ENCODE measurements around the gene OXCT1. TPM values are rescaled to one million over a fixed set of nuclear protein-coding genes. Genes with fewer than 3 reads are reported as not detected.

The OXCT1 gene
- total RNA-seq, 1 experiment from 2014 or later = 14.2 TPM

DNA sequence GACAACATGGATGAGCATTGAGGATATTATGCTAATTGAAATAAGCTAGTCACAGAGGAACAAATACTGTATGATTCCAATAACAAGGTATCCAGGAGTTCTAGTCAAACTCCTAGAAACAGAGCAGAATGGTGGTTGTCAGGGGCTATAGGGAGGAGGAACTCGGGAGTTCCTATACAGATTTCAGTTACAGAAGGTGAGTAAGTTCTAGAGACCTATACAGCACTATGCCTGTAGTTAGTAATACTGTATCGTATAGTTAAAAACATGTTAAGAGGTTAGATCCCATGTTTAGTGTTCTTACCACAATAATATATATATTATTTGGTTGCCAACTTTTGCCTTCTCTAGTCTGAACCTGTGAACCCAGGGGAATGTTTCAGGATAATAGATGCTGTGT is 7.9 kb upstream of the OXCT1 start:
- DNase-seq = no peak
- Mint-ChIP-seq H3K36me3 (ENCODE audit: insufficient read depth, unreplicated experiment) (no peaks in the 10 kb centered on the region), H3K4me3 (ENCODE audit: low read depth, unreplicated experiment) (no peak overlapping the region), H3K4me1 (ENCODE audit: low read depth, unreplicated experiment) (no peaks in the 10 kb centered on the region), H3K27ac (ENCODE audit: unreplicated experiment) (no peak overlapping the region), H3K27me3 (ENCODE audit: unreplicated experiment) (no peaks in the 10 kb centered on the region), H3K9me3 (ENCODE audit: low read depth, unreplicated experiment) (peaks cover 2% of the 10 kb centered on the region)
- TF ChIP-seq, protein P1, sequence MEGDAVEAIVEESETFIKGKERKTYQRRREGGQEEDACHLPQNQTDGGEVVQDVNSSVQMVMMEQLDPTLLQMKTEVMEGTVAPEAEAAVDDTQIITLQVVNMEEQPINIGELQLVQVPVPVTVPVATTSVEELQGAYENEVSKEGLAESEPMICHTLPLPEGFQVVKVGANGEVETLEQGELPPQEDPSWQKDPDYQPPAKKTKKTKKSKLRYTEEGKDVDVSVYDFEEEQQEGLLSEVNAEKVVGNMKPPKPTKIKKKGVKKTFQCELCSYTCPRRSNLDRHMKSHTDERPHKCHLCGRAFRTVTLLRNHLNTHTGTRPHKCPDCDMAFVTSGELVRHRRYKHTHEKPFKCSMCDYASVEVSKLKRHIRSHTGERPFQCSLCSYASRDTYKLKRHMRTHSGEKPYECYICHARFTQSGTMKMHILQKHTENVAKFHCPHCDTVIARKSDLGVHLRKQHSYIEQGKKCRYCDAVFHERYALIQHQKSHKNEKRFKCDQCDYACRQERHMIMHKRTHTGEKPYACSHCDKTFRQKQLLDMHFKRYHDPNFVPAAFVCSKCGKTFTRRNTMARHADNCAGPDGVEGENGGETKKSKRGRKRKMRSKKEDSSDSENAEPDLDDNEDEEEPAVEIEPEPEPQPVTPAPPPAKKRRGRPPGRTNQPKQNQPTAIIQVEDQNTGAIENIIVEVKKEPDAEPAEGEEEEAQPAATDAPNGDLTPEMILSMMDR (IDR thresholded peaks at IDR 0.05; ENCODE audit: unreplicated experiment) = no peak
- no TSS peak for BruUV-seq (replicated peaks)
- intact Hi-C loops (cut with micrococcal nuclease; ENCODE audit: unreplicated experiment) = no loop called here
- CTCF ChIA-PET = no interaction called here

DNA sequence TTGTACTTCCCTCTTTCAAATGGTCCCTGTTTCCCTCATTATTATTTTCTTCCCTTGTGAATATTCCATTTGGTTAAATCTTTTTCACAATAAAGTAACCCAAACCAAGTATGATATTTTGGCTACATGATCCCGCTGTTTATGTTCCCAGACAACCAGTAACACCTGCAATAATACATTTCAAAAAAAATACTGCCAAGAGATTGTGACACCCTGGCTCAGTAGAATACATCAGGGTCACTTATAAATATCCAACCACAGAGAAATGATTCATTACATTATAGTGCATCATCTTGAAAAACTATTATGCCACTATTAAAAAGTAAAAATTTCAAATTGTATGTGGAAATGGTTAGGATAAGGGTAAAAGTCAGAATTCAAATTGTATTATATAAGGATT is 7.2 kb upstream of the OXCT1 start:
- intact Hi-C loops (cut with micrococcal nuclease; ENCODE audit: unreplicated experiment) = no loop called here
- DNase-seq = no peak
- CTCF ChIA-PET = interaction anchor here (1.6 kb wide), 1 partner anchor 26 kb away, joined by 4 read pairs; the partner anchor contains the start of gene RIMOC1

DNA sequence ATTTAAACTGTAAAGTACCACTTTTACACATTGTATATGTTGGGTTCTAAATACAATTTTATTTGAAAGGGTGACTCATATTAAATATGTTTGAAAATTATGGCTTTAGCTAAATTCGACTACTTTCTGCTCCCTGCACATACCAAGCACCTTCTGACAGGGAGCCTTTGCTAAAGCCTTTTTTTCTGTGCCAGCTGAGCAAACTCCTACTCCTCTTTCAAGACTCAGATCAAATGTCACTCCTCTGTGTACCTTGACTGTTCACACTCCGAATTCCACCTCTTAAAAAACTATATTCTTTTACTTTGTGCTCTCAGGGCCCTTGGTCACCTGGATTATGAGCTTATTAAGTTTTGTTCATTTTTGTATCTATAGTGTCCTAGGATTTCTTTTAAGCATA is 6.5 kb upstream of the OXCT1 start:
- no TSS peak for BruUV-seq (replicated peaks)
- intact Hi-C loops (cut with micrococcal nuclease; ENCODE audit: unreplicated experiment) = no loop called here

More for the DNA sequence above, 7.2 kb upstream of the OXCT1 start:
- Mint-ChIP-seq H3K9me3 (ENCODE audit: low read depth, unreplicated experiment) (peaks cover 2% of the 10 kb centered on the region), H3K27me3 (ENCODE audit: unreplicated experiment) (no peaks in the 10 kb centered on the region), H3K36me3 (ENCODE audit: insufficient read depth, unreplicated experiment) (no peaks in the 10 kb centered on the region), H3K4me3 (ENCODE audit: low read depth, unreplicated experiment) (no peak overlapping the region), H3K27ac (ENCODE audit: unreplicated experiment) (no peak overlapping the region), H3K4me1 (ENCODE audit: low read depth, unreplicated experiment) (no peaks in the 10 kb centered on the region)
- BruUV-seq (replicated peaks) = no TSS peak
- TF ChIP-seq, protein P1 (IDR thresholded peaks at IDR 0.05; ENCODE audit: unreplicated experiment) = no peak

DNA sequence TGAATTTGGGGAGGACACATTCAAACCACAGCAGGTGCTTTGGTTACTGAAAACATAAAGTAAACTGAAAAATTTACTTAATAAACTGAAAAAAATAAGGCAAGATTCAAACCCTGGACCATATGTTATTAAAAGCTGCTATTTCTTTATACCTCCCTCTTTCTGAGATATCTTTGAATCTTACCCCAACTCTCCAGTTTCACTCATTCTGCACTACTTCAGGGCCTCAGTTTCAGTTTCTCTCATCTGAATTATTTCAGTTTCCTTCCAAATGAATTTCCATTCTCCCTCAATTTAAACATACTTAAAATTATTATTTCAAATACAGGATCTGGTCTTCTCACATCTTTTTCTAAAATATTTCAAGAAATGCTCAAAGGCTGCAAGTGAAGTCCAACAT is 4.9 kb upstream of the OXCT1 start:
- CTCF ChIA-PET = interaction anchor here (0.7 kb wide), 1 partner anchor 464 kb away, joined by 3 read pairs; no protein-coding TSS in a partner anchor
- Mint-ChIP-seq H3K27me3 (ENCODE audit: unreplicated experiment) (no peaks in the 10 kb centered on the region), H3K4me3 (ENCODE audit: low read depth, unreplicated experiment) (no peak overlapping the region), H3K36me3 (ENCODE audit: insufficient read depth, unreplicated experiment) (peaks cover 9% of the 10 kb centered on the region), H3K4me1 (ENCODE audit: low read depth, unreplicated experiment) (no peaks in the 10 kb centered on the region), H3K27ac (ENCODE audit: unreplicated experiment) (no peak overlapping the region), H3K9me3 (ENCODE audit: low read depth, unreplicated experiment) (peaks cover 2% of the 10 kb centered on the region)
- TF ChIP-seq, protein P1 (IDR thresholded peaks at IDR 0.05; ENCODE audit: unreplicated experiment) = no peak
- no peak for DNase-seq
- no TSS peak for BruUV-seq (replicated peaks)
- intact Hi-C loops (cut with micrococcal nuclease; ENCODE audit: unreplicated experiment) = no loop called here

More for the DNA sequence above, 6.5 kb upstream of the OXCT1 start:
- Mint-ChIP-seq H3K4me3 (ENCODE audit: low read depth, unreplicated experiment) (no peak overlapping the region), H3K27ac (ENCODE audit: unreplicated experiment) (no peak overlapping the region), H3K36me3 (ENCODE audit: insufficient read depth, unreplicated experiment) (no peaks in the 10 kb centered on the region), H3K9me3 (ENCODE audit: low read depth, unreplicated experiment) (peaks cover 2% of the 10 kb centered on the region), H3K27me3 (ENCODE audit: unreplicated experiment) (no peaks in the 10 kb centered on the region), H3K4me1 (ENCODE audit: low read depth, unreplicated experiment) (no peaks in the 10 kb centered on the region)
- TF ChIP-seq, protein P1 (IDR thresholded peaks at IDR 0.05; ENCODE audit: unreplicated experiment) = no peak
- no peak for DNase-seq
- CTCF ChIA-PET = interaction anchor here (1.6 kb wide), 1 partner anchor 27 kb away, joined by 4 read pairs; the partner anchor contains the start of gene RIMOC1

Measured in Calu3 (cell line).